ENCODE results near the gene B4GALNT2.

Gene B4GALNT2

DNA sequence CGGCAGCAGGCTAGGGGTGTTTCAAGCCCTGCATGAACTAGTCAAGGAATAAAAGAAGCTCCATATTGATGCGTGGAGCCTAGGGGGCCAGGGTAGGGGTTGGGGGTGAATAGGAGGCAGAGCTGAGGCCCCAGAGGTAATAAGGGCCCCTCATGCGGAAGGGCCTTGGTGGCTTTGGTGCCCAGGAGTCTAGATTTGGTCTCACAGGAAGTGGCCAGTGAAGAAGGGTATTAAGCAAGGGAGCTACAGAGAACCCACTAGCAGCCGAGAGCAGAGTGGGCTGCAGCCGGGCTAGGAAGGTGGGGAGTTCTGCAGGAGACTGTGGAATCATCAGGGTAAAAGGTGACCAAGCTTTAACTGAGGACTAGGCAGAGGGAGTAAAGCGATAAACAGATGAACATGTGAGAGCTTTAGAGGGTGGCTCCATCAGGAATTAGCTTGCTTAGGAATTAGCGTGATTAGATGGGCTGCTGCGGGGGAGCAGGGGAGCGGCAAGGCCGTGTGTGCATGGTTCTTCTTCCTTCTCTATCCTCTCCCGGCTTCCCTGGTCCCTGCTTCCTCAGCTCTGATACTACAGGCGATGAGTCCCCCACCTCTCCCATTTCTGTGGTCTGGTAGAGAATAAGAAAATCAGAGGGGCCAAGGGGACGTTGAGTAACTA lies 68.0 kb downstream of the B4GALNT2 start:
- TF ChIP-seq, protein P1, sequence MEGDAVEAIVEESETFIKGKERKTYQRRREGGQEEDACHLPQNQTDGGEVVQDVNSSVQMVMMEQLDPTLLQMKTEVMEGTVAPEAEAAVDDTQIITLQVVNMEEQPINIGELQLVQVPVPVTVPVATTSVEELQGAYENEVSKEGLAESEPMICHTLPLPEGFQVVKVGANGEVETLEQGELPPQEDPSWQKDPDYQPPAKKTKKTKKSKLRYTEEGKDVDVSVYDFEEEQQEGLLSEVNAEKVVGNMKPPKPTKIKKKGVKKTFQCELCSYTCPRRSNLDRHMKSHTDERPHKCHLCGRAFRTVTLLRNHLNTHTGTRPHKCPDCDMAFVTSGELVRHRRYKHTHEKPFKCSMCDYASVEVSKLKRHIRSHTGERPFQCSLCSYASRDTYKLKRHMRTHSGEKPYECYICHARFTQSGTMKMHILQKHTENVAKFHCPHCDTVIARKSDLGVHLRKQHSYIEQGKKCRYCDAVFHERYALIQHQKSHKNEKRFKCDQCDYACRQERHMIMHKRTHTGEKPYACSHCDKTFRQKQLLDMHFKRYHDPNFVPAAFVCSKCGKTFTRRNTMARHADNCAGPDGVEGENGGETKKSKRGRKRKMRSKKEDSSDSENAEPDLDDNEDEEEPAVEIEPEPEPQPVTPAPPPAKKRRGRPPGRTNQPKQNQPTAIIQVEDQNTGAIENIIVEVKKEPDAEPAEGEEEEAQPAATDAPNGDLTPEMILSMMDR (IDR thresholded peaks at IDR 0.05; ENCODE audit: control insufficient read depth, extremely low read depth, insufficient read depth): no peak
- H3K4me3 ChIP-seq (ENCODE audit: low read depth, low read length): no peak overlapping the region
- DNase-seq (ENCODE audit: low read depth): no peak

DNA sequence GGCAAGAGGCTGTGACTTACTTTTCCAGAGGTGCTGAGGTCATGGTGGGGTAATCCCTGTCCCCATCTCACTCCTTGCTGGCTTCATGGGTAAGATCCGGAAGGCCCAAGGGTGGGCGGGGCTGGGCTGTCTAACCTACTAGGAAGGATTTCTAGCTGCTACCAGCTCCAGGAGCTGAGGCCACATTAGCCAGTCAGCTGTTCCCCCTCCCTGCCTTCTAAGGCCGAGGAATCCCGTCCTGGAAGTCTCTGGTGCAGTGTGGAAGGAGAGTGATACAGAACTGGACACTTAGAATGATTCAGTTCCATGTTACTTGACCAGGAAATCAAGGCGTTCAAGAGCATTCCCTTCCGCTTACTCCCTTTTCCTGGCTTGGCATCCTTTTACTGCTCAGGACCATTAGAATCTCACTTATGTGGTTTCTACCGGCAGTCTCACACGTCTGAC lies 68.9 kb downstream of the B4GALNT2 start:
- TF ChIP-seq, protein P1 (IDR thresholded peaks at IDR 0.05; ENCODE audit: control insufficient read depth, extremely low read depth, insufficient read depth): no peak
- no peak for DNase-seq (ENCODE audit: low read depth)
- no peak overlapping the region for H3K4me3 ChIP-seq (ENCODE audit: low read depth, low read length)

GRCh38 chr17:49203796-49204195 lies 71.2 kb downstream of the B4GALNT2 start:
- no peak overlapping the region for H3K4me3 ChIP-seq (ENCODE audit: low read depth, low read length)
- TF ChIP-seq, protein P1 (IDR thresholded peaks at IDR 0.05; ENCODE audit: control insufficient read depth, extremely low read depth, insufficient read depth): no peak
- no peak for DNase-seq (ENCODE audit: low read depth)

- TF ChIP-seq, protein P1 (IDR thresholded peaks at IDR 0.05; ENCODE audit: control insufficient read depth, extremely low read depth, insufficient read depth): no peak
- H3K4me3 ChIP-seq (ENCODE audit: low read depth, low read length): no peak overlapping the region
- no peak for DNase-seq (ENCODE audit: low read depth)
Measured at GRCh38 chr17:49204516-49204915, 71.9 kb downstream of the B4GALNT2 start.

GRCh38 chr17:49209061-49209571 lies 76.5 kb downstream of the B4GALNT2 start:
- TF ChIP-seq, protein P1 (IDR thresholded peaks at IDR 0.05; ENCODE audit: control insufficient read depth, extremely low read depth, insufficient read depth): no peak
- no peak overlapping the region for H3K4me3 ChIP-seq (ENCODE audit: low read depth, low read length)
- DNase-seq (ENCODE audit: low read depth): no peak

DNA sequence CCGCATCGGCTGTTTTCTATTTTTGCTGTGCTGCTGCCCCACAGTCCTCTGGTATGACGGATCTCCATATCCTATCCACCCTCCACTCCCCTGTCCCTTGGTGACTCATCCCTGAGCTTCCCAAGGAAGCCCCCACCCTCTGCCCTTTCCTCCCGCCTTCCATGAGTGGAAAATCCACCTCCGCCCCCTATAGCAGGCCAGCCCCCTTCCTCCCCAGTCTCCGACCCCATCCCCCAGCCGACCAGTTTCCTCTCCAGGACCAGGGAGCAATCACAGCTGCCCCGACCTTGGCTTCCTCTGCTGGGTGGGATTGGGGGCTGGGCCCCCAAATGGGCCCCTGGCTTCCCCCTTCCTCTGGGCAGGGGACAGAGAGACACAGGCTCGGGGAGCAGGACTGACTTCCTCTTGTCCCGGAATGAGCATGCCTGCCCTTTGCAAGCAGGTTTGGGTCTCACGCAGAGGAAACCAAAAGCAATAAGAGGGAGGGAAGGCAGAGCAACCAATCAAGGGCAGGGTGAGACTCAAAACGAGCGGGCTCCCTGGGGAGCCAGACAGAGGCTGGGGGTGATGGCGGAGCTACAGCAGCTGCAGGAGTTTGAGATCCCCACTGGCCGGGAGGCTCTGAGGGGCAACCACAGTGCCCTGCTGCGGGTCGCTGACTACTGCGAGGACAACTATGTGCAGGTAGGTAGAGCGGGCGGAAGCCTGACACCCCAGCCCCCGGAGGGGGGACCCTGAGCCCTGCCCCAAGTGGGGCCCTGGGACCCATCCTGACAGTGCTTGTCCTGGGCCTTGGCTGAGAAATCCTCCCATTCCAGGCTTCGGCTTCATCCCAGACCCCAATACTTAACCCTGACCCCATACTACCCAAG lies 77.8 kb downstream of the B4GALNT2 start, which contains the start of the genes ABI3 and GNGT2:
ABI3 (plus strand) TSS at position 550 of the 872 bp plus-strand sequence; CDS start at position 568, 18 bp downstream.
GNGT2 (minus strand) TSS at position 417 of the 872 bp plus-strand sequence. CDS start 3,152 bp downstream, outside the sequence.
- DNase-seq (ENCODE audit: low read depth): no peak
- no peak within 1 kb of the TSS for H3K4me3 ChIP-seq (ENCODE audit: low read depth, low read length)
- TF ChIP-seq, protein P1 (IDR thresholded peaks at IDR 0.05; ENCODE audit: control insufficient read depth, extremely low read depth, insufficient read depth): no peak

All from LNCaP clone FGC (cell line).